ENCODE results near the gene STRIP2.
"Not testable (repeated sequence)": the region's sequence is repeated elsewhere in the genome, so short reads cannot be mapped to it uniquely, and the experiment has no call there.

Gene STRIP2

DNA sequence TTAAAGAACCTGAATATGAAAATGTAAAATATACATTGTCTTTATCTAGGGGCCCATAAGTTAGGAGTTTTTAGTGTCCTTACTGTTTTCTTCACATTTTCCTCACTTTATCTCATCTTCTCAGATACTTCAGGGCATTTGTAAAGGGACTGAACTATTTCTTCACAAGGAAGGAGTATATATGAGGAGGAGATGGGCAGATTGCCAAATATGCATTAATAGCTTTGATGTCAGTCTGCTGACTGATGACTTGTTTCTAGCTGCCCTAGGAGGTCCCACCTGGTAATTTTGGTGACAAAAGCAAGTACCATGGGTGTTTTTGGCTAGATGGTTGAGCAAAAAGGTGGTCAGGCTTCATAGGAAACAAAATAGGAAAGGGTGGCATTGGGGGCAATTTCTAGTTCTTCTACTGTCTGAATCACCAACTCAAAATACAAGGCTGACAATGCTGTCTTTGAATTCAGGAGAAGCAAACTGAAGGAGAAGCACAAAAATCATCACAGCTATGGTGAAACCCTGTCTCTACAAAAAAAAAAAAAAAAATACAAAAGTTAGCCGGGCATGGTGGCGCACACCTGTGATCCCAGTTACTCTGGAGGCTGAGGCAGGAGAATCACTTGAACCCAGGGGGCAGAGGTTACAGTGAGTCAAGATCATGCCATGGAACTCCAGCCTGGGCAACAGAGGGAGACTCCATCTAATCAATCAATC, 10.4 kb upstream of the STRIP2 start:
- no peak for DNase-seq

DNA sequence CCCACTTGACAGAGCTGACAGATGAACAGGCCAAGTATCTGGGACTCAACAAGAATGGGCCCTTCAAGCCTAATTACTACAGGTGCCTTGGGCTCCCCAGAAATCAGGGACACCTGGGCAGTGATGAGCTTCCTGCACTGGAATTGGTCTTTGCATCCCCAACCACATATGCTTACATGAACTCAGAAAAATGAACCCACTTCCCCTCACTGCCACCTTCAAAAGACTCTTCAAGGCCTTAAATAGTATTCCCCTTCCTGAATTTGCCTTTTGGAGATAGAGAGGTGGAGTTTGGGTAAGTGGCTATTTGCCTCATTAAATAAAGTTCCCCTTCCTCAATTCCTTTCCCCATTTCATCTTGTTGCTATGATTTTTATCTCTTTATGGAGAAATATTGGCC, 7.8 kb upstream of the STRIP2 start:
- no peak for DNase-seq

- no peak for DNase-seq
Measured at GRCh38 chr7:129427526-129428045, 6.6 kb upstream of the STRIP2 start.

DNA sequence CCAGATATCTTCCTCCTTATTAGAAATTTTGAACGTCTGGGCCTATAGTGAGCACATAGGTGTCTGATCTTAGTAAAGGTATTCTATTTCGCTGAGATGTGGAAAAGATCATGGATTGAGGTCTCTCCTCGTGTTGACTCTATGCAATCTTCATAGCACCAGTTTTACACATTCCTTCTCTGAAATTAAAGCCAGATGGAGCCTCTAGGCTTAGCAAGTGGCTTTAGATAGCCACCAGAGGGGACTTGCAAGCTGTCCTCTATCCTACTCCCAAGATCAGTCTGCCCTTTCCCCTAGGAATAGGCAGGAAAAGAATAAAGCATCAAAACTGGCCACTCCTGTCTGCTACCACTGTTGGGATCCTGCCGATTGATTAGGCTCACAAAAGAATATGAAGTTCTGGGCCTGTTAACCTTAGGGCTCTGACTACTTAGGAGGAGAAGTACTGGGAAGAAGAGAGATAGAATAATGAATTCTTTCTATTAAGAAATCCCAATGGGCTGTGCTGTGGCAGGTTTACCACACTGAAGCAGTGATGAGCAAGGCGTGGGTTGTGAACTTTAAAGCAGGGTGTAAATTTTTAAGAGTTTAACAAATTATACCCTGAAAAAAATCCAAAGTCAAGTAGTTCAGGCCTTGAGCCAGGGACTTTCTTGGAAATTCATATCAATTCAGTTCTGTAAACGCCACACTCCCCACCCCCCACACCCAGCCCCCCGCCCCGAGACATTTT, 2.2 kb upstream of the STRIP2 start:
- no peak for DNase-seq

- DNase-seq: peak in 1 of 4 experiments; percentile 21
Measured at GRCh38 chr7:129434675-129435318, 565 bp downstream of the STRIP2 start.

DNA sequence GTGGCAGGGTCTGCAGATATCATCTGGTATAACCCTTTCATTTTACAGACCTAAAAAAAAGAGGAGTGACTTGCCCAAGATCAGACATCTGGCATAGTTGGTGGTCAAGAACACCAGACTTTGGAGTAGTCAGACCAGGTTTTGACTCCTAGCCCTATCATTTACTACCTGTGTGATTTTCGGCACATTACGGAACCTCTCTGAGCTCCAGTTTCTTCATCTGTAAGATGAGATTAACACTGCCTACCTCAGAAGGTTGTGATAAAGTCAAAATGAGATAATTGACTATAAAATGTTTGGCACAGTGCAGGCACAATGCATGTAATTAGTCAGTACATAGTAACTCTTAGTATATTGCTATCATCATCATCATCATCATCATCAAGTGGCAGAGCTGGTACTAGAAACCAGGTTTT, 1.2 kb downstream of the STRIP2 start:
- no peak for DNase-seq

DNA sequence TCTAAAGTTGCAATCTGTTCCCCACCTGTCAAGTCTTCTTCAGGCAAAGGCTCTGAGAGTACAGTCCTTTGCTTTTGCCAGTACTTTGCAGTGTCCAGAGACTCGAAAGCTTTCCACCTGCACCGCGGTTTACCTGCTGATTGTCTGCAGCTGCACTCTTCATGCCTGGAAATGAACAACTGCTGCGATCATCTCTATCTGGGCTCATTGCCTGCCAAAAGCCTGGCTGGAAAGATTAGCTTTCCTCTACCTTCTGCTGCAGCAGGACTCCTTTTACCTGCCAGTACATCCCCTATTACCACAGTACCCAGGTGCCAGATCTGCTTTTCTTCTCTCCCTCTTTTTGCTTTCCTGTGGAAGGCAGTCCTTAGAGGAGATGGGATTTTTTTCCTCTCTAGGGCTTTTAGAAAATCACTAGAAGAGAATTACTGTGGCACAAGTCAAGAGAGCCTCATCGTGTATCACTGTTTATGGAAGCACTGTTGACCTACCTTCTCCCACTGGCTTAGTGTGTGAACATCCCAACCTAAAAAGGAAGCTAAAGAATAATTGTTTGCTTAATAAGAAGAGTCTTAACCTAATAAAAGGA, 2.2 kb downstream of the STRIP2 start:
- no peak for DNase-seq

- DNase-seq: no peak
Measured at GRCh38 chr7:129437190-129437589, 3.0 kb downstream of the STRIP2 start.

GRCh38 chr7:129438281-129438838, 4.1 kb downstream of the STRIP2 start:
- no peak for DNase-seq

DNA sequence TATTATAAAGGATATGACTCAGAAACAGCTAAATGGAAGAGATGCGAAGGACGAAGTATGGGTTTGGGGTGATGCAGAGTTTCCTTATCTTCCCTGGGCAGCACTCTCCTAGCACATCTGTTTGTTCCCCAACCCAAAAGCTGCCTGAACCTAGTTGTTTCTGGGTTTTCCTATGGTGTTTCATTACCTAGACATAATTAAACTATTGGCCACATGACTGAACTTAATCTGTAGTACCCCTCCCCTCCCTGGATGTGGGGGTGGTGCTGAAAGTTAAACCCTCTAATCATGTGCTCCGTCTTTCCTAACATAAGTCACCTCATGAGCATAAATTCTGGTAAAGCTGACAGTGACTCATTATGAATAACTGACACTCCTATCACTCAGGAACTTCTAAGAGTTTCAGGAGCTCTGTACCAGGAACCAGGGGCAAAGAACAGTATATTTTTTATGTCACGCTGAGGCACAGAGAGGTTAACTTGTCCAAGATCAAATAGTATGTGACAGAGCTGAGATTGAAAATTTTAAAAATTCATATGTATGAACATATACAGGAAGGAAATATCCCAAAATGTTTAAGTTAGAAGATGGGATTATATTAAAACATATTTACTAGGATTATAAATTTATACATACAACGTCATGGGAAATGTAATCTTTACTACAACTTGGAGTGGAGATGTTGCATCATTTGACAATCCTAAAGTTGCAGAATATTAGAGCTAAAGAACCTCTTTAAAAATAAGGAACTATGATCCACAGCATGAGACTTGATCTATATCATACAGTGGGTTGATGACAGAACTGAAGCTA, 4.8 kb downstream of the STRIP2 start:
- DNase-seq: peak; percentile 26 to 74 (median 68)

GRCh38 chr7:129439963-129440625, 5.9 kb downstream of the STRIP2 start:
- DNase-seq: no peak

- no peak for DNase-seq
Measured at GRCh38 chr7:129443612-129444011, 9.4 kb downstream of the STRIP2 start.

DNA sequence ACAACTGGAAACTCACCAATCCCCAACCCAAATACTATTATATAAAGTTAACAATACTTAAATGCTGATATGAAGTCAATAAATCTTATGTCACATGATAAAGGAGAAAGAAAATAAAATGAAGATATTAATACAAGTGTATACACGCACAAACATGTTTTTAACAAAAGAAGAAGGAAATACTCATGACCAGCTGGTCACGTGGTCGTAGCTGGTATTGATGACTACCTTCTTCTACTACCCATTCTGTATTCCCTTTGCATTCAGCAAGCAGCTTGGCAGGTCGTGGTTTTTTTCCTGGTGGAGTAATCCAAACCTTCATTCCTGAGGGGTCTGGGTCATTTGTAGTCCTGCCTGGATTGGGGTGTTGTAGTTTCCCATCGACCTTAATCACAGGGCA, 10.5 kb downstream of the STRIP2 start:
- DNase-seq: peak in 2 of 4 experiments; percentile 20 to 23

- DNase-seq: not testable (repeated sequence)
Measured at GRCh38 chr7:129446925-129447324, 12.7 kb downstream of the STRIP2 start.

- not testable (repeated sequence) for DNase-seq
Measured at GRCh38 chr7:129447445-129447844, 13.2 kb downstream of the STRIP2 start.

- DNase-seq: not testable (repeated sequence)
Measured at GRCh38 chr7:129448608-129449007, 14.4 kb downstream of the STRIP2 start.

GRCh38 chr7:129450295-129450694, 16.1 kb downstream of the STRIP2 start:
- no peak for DNase-seq

DNA sequence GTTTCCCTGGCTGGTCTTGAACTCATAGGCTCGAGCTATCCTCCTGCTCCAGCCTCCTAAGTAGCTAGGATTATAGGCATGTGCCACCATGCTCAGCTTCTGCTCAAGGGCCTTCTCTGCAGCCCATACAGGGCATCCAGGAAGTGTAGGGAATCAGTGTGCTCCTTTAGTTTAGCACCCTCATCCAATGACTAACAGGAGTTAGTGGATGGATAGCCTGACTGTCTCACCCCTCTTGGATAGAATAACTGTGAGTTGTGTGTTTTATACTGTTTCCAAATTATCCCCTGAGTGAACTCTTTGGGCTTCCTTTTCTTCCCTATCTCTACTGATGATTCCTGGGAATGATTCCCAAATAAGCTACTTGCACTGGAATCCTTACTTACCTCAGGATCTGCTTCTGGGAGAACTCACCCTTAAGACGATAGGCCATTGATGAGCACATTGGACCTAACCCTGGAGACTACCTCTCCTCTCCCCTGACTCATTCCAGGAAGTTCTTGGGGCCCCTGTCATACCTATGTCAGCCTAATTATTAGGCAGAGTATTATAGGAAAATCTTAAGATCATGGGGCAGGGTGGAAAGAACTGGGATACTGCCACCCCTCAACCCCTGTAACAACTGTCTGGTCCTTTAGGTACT, 18.5 kb downstream of the STRIP2 start:
- no peak for DNase-seq

DNA sequence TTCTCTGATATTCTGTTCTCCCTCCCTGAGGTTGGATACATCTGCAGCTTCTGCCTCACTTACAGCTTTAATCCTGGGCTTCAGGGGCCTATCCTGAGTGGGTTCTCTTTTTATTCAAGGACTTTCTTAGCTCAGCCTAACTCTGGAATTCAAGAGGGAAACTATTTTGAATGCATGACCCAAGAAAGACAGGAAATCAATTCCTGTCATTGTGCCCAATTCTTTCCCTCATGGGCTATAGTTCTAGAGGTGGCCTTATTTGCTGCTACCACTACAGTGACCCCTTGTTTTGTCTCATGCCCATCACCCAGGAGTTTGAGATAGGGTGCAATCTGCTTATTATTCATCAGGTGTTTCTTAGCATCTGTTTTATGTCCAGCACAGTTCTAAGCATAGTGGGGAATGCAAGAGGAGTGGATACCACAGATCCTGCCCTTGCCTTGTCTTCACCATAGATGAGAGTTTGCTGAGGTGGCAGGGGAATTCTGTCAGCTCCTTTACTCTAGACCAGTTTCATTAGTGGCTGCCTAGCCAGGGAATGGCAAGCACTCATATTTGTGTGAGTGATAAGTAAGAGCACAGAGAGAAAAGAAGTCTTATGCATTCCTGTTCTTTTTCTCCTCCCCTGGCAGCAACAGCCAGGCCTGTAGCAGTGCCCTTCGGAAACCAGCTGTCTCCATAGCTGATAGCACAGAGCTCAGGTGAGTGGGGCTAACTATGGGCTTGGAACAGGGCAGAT, 19.4 kb downstream of the STRIP2 start:
- DNase-seq: no peak

DNA sequence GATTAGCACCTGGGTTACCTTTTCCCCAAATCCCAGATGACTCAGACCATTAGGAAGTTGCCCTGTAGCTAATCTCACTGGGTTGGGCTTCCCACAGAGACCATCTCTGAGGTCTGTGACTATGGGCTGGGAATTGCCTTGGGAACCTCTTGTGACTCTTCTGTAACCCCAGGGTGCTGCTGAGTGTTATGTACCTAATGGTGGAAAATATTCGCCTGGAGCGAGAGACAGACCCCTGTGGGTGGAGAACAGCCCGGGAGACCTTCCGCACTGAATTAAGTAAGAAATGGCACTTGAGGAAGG, 20.0 kb downstream of the STRIP2 start:
- DNase-seq: no peak

Measured in suppressor macrophage (primary cell).